NOMO-1 treated with DMSO at 0.1 percent for 48 hours (cell line): ENCODE data around the gene FAF1.
A peak's percentile ranks its signal among the peaks of the same experiment; 100 is the strongest.

Source experiments
- DNase-seq: peaks from one replicate; lab custom pipeline; 2025; ENCODE audit not compliant: unreplicated experiment; lab: John Stamatoyannopoulos, UW

The FAF1 gene

DNA sequence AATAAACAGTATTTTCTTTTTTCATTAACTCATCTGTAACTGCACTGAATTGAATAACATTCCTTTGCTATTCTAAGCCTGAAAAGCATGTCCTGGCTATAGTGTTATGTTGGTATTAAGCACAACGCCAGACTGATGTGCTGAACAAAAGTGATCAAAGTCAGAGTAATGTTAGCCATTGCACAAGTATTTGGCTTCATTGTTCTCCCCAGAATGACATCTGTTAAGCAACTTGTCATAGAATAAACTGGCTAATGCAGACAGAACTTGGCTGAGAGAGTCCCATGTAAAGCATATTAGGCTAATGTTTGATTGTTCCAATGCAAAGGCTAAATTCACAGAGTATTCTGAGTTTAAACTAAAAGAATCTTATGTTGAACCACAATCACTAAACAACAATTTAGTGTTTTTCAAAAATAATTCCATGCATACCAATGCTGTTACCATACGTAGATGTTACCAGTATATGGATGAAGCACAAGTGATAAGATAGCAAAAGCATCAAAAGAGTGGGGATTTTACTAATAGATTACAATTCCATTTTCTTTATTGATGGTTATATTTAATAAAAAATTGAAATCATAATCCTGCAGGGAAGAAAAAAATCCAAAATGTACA lies 301.5 kb downstream of the FAF1 start:
- DNase-seq: no peak

DNA sequence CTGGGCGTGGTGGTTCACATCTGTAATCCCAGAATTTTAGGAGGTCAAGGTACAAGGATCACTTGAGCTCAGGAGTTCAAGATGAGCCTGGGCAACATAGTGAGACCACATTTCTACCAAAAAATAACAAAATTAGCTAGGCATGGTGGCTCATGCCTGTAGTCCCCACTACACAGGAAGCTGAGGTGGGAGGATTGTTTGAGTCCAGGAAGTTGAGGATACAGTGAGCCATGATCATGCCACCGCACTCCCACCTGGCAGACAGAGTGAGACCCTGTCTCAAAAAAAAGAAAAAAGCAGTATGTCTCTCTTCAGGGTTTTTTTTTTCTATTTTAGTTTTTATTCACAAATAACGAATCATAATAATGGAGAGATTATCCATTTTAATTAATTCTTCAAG lies 303.1 kb downstream of the FAF1 start:
- no peak for DNase-seq

DNA sequence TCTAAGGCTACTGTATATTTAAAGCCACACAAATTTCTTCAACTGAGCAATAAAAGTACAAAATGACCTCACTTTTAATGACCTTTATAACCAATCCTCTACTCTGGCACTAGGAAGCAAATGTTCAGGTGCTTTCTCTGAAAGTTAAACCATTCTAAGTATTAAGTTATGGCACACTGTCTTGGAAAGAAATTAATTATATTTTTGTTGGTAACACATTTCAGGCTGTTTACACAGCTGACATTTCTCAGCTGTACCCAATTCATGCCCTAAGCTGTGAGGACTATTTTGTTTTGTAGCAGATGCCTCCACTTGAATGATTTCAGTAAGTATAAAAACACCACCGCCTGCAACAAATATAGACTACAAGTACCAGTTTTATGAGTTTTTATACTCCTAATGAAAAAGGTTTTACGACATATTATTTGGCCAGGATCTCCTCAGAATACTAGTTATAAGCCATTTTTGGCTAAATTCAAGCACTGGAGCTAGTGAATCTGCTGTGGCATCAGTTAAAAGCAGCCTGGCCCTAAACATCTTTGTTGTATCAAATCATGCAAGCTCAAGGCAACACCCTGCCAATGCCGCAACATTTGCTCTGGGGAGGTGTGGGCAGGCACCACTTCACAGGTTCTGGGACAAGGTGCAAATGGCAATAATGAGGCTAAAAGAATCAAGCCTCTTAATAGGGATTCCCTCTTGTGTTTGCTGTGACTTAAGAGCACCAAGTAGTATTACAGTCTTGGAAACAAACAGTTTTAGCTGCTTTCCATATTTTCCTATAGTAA lies 308.4 kb downstream of the FAF1 start:
- DNase-seq: no peak

- no peak for DNase-seq
Measured at GRCh38 chr1:50646526-50646925, 313.5 kb downstream of the FAF1 start.

DNA sequence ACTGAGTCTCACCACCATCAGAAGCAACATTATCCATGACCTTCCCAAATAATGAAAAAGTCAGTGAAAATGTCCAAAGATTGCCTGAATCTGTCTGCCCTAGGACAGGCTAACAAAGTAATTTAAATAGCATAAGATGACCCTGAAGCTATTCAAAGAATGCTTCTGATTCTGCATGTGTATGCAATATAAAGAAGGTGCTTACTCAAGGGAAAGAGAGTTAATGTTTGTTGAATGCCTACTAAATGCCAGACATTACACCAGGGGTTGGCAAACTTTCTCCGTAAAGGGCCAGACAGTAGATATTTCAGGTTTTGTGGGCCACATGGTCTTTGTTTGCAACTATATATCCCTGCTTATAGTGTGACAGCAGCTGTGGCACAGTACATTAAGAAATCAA lies 314.9 kb downstream of the FAF1 start:
- DNase-seq: no peak

DNA sequence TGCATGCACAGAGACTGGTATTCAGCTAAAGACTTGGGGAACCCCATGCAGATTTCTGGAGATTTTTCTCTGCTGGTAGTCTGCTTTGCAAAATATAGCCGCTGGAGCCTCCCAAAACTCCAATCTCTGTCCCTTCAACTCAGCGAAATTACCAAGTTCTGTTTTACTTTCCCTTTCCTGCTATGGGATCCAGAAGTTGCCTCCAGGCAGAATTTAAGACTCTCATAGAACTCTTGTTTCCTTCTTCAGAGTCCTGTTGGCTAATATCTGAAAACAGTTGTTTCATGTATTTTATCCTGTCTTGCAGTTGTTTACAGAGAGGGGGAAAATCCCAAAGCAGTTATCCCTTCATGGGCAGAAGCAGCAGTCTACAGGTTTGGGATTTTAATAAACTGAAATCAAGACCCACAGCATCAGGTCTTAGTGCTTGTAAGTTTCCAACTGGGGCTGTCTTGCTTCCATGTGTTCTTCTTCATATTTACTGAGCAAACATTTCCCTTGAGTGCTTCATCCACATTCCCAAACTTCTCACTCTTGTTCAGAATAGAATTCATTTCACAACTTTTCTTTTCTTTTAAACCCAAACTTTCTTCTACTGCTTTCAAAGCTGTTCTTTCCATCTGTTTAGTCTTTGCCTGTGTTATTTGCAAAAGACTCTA lies 315.5 kb downstream of the FAF1 start:
- DNase-seq: no peak

DNA sequence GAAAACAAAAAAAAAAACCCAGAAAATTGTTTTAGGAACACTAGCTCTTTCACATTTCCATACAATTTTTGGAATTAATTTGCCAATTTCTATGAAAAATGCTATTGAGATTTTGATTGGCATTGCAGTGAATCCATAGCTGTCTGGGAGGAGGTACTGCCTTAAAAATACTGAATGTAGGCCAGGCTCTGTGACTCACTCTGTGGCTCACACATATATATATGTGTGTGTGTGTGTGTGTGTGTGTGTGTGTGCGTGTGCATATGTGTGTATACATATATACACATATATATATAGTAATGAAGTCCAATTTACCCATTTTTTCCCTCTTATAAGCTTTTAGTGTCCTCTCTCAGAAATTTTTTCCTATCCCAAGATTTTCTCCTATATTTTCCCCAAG lies 322.6 kb downstream of the FAF1 start:
- DNase-seq: no peak

GRCh38 chr1:50634251-50634650 lies 325.8 kb downstream of the FAF1 start:
- no peak for DNase-seq

- DNase-seq: no peak
Measured at GRCh38 chr1:50633465-50633864, 326.6 kb downstream of the FAF1 start.

DNA sequence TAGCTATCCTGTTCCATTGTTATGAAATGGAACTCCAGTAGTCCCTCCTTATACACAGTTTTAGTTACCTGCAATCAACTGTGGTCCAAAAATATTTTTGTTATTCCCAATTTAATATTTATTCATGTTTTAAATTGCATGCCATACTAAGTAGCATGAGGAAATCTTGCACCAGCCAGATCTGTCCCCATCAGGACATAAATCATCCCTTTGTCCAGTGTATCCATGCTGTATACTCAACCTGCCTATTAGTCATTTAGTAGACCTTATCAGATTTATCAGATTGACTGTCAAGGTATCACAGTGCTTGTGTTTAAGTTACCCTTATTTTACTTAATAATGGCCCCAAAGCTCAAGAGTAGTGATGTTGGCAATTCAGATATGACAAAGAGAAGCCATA lies 328.9 kb downstream of the FAF1 start:
- no peak for DNase-seq

- no peak for DNase-seq
Measured at GRCh38 chr1:50622259-50622658, 337.8 kb downstream of the FAF1 start.

- no peak for DNase-seq
Measured at GRCh38 chr1:50620680-50621329, 339.3 kb downstream of the FAF1 start.

DNA sequence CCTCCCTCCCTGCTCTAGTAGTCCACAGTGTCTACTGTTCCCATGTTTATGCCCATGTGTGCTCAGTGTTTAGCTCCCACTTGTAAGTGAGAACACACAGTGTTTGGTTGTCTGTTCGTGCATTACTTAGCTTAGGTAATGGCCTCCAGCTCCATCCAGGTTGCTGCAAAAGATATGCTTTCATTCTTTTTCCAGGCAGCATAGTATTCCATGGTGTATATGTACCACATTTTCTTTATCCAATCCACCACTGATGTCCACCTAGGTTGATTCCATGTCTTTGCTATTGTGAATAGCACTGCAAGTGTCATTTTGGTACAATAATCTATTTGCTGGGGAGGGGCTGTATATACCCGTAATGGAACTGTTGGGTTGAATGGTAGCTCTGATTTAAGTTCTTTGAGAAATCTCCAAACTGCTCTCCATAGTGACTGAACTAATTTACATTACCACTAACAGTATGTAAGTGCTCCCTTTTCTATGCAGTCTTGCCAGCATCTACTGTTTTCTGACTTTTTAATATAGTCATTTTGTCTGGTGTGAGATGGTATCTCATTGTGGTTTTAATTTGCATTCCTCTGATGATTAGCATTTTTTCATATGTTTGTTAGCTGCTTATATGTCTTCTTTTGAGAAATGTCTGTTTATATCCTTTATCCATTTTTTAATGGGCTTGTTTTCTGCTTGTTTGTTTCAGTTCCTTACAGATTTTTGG lies 344.9 kb downstream of the FAF1 start:
- DNase-seq: no peak

- DNase-seq: no peak
Measured at GRCh38 chr1:50611675-50612074, 348.4 kb downstream of the FAF1 start.

DNA sequence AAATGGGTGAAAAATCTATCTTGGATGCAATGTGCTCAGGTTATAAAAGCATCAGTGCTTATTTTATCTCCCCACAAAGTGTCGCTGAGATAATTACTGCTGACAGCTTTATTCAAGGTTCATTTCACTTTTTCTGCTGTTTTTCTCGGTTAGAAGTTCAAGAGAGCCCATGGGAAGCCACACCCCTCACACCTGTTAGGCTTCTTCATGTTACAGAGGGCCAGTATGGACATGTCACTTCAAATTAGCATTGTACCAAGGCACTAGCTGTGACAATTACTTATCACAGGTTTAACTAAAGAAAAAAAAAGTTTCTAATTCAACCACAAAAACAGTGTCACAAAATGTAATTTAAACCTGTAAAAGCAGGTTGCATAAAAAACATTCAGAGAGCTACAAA lies 349.5 kb downstream of the FAF1 start:
- no peak for DNase-seq

- no peak for DNase-seq
Measured at GRCh38 chr1:50609508-50609907, 350.6 kb downstream of the FAF1 start.

GRCh38 chr1:50605186-50605875 lies 354.7 kb downstream of the FAF1 start:
- peak; percentile 31 for DNase-seq

DNA sequence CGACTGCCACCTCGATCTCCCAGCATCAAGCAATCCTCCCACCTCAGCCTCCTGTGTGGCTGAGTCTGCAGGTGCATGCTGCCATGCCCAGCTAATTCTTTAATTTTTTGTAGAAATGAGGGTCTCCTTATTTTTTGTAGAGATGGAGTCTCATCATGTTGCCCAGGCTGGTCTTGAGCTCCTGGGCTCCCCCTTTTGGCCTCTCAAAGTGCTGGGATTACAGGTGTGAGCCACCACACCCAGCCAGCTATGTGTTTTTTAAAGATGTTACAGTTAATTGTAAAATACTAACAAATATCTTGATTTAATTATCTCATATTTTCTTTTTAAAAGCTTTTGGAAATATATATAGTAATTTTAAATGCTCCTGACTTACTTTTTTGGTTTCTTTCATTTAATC lies 355.5 kb downstream of the FAF1 start:
- no peak for DNase-seq

GRCh38 chr1:50603274-50604271 lies 356.5 kb downstream of the FAF1 start:
- DNase-seq: peak; percentile 27
